HepG2 (cell line): ENCODE results near the gene WIPF2. TPM values are rescaled to one million over a fixed set of nuclear protein-coding genes. Genes with fewer than 3 reads are reported as not detected.

ENCODE experiments used
- AHR ChIP-seq: IDR thresholded peaks from 2 replicates; pipeline ENCODE4 v1.6.1; 2018; ENCODE audit warnings: missing genetic modification reagents, missing compliant biosample characterization
- CREB1 ChIP-seq, 2 experiments: fragments of 450-650 bp in 1 of 2; IDR thresholded peaks; 2 replicates each; pipeline ENCODE4 v1.6.1; 2016 to 2017; ENCODE audit warnings: control low read depth in 1 of 2, mild to moderate bottlenecking in 1 of 2, missing compliant biosample characterization in 1 of 2, missing genetic modification characterization in 1 of 2
- KDM5A ChIP-seq: fragments of 200-600 bp; sonication (generic); IDR thresholded peaks from 2 replicates; pipeline ENCODE4 v1.7.0; 2018; ENCODE audit warnings: antibody characterized with exemption, mild to moderate bottlenecking, low read length, borderline replicate concordance
- MXI1 ChIP-seq: IDR thresholded peaks from 3 replicates; pipeline ENCODE4 v1.6.1; 2012; ENCODE audit warnings: low read depth, low read length, inconsistent platforms, borderline replicate concordance
- NFIB ChIP-seq: sonication (generic); formaldehyde crosslinking; IDR thresholded peaks from 2 replicates; pipeline ENCODE4 v1.9.0; 2021; ENCODE audit warnings: missing genetic modification reagents, mild to moderate bottlenecking, borderline replicate concordance
- PRDM15 ChIP-seq: sonication (generic); formaldehyde crosslinking; IDR thresholded peaks from 2 replicates; pipeline ENCODE4 v1.4.0; 2020; ENCODE audit warnings: missing genetic modification reagents
- SPEN ChIP-seq: sonication (generic); formaldehyde crosslinking; IDR thresholded peaks from 2 replicates; pipeline ENCODE4 v1.5.1; 2020; ENCODE audit warnings: low read depth, mild to moderate bottlenecking, missing genetic modification reagents
- WIZ ChIP-seq: sonication (generic); formaldehyde crosslinking; IDR thresholded peaks from 2 replicates; pipeline ENCODE4 v1.5.1; 2020; ENCODE audit warnings: mild to moderate bottlenecking, missing genetic modification reagents
- ZBTB40 ChIP-seq, 2 experiments: fragments of 450-650 bp in 1 of 2; sonication (generic) in 1 of 2; formaldehyde crosslinking in 1 of 2; IDR thresholded peaks; 2 replicates each; pipeline versions ENCODE4 v1.6.1 to v1.8.0; 2016 to 2022; ENCODE audit warnings: antibody characterized with exemption in 1 of 2, mild to moderate bottlenecking in 1 of 2, missing genetic modification reagents in 1 of 2
- ZNF576 ChIP-seq: sonication (generic); formaldehyde crosslinking; IDR thresholded peaks from 2 replicates; pipeline ENCODE4 v1.4.0; 2020; ENCODE audit warnings: mild to moderate bottlenecking, missing genetic modification reagents
- ZNF720 ChIP-seq: sonication (generic); formaldehyde crosslinking; IDR thresholded peaks from 2 replicates; pipeline ENCODE4 v1.4.0; 2020; ENCODE audit warnings: missing genetic modification reagents
- ZSCAN31 ChIP-seq: sonication (generic); formaldehyde crosslinking; IDR thresholded peaks from 2 replicates; pipeline ENCODE4 v1.5.0; 2020; ENCODE audit warnings: low read depth, mild to moderate bottlenecking, missing genetic modification reagents
- polyA plus RNA-seq, 8 experiments: library from polyadenylated mRNA; depleted of rRNA in 3 of 8; stranded (reverse) in 7 of 8; unstranded in 1 of 8; fragments of >200 nt; fragmentation: Illumina TruSeq in 4 of 8; extraction: Trizol in 4 of 8; gene quantifications; 2 replicates each; pipeline versions ENCODE4 v1.2.1 to v1.2.3, GENCODE V29; 2011 to 2016; ENCODE audit warnings: low read depth in 4 of 8, missing spikeins in 1 of 8, mixed read lengths in 1 of 8; ENCODE audit not compliant: insufficient read depth in 1 of 8
- total RNA-seq, 5 experiments: library from RNA; depleted of rRNA; stranded (reverse); fragments of >200 nt; fragmentation: Illumina TruSeq; extraction: Trizol; gene quantifications; 2 replicates each; pipeline ENCODE4 v1.2.3, GENCODE V29; 2016; ENCODE audit warnings: low read depth in 1 of 5

The WIPF2 gene
- total and polyA plus RNA-seq, 2 of the 13 experiments (the other 11 are each of a cell fraction or from before 2014, with no cell fraction given), result 7.2 to 10.8 TPM

GRCh38 chr17:40317880-40318829, 99.1 kb downstream of the WIPF2 start (continued):
- no peak for TF ChIP-seq CREB1 (IDR thresholded peaks at IDR 0.05)
- TF ChIP-seq CREB1 (CRISPR knock-in tag; IDR thresholded peaks at IDR 0.05), result peak; percentile 16; the same call in 1 of the 2 replicates
- TF ChIP-seq ZNF576 (CRISPR knock-in tag), result no peak
- peak; percentile 90; the same call in 1 of the 2 replicates for TF ChIP-seq AHR (CRISPR knock-in tag)
- TF ChIP-seq MXI1, result peak; percentile 85; the same call in 1 of the 3 replicates
- no peak for TF ChIP-seq ZSCAN31 (CRISPR knock-in tag)
- no peak for TF ChIP-seq ZNF720 (CRISPR knock-in tag)
- no peak for TF ChIP-seq PRDM15
- no peak for TF ChIP-seq NFIB (CRISPR knock-in tag)
- TF ChIP-seq ZBTB40 (IDR thresholded peaks at IDR 0.05), result no peak
- no peak; the same call in none of the 2 replicates for TF ChIP-seq ZBTB40 (CRISPR knock-in tag; IDR thresholded peaks at IDR 0.05)
- peak; percentile 67 for TF ChIP-seq SPEN (CRISPR knock-in tag)
- TF ChIP-seq WIZ (CRISPR knock-in tag), result peak; percentile 80
- peak; percentile 69 for TF ChIP-seq KDM5A
